ENCODE measurements around the gene FAAH.
A peak's percentile ranks its signal among the peaks of the same experiment; 100 is the strongest.

The FAAH gene

DNA sequence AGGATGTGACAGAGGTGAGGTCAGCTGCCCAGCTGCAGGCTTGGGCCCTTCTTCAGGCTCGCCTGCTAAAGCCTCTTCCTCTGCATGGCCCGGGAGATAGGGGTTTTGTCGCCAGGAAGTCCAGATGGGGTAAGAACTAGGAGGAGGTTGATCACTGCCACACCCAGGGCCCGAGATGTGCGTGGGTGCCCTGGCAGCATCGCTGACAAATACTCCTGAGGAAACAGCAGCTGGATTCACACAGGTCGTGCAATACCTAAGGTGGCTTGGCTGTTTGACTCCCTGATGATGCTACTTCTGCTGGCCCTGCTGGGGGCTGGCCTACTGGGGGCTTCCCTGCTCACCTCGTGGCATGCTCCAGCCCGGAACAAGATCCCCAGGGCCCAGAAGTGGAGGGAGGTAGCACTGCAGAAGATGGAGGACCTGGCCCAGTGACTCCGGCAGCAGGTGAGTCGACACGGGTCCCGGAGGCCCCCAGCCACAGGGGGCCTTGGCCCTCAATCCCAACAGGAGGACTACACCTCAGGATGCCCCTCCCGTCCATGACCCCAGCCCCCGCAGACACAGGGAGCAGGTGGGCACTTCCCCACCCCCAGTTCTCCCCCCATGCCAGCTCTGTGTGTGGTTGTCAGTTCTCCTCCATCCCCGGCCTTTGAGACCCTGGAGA lies 29.6 kb downstream of the FAAH start:
- no peak for DNase-seq

DNA sequence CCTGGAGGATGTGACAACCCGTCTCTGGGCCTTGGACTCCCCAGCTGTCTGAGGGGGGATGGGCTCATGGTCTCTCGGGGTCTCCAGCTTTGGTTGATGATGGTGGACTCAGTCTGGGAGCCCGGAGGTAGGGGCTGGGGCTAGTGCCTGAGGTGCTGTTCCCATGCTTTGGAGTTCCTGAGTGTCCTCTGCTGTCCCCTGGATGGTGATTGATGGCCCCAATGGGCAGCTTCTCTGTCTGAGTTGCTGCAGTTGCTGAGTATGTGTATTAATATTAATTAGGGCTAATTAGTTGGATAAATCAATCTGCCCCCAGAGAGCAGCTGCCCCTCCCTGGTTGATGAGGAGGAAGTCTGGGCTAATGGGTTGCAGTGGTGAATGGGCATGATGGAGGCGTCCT lies 30.6 kb downstream of the FAAH start:
- no peak for DNase-seq

DNA sequence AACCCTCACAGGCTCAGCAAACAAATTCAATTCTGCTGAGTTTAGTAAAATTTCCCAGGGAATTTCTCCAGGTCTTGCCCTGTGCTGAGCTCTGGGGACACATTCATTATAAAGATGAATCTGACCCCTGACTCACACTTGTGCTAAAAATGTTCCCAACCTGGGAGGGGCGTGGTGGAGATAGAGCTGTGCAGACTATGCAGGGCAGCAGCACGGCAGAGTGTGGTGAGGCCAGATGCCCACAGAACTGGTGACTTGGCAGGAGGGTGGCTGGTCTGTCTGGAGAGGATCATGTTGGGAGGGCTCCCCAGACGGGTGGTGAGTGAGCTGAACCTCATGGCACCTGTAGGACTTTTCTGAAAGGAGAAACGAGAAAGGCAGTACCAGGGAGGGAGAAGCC lies 31.6 kb downstream of the FAAH start:
- no peak for DNase-seq

DNA sequence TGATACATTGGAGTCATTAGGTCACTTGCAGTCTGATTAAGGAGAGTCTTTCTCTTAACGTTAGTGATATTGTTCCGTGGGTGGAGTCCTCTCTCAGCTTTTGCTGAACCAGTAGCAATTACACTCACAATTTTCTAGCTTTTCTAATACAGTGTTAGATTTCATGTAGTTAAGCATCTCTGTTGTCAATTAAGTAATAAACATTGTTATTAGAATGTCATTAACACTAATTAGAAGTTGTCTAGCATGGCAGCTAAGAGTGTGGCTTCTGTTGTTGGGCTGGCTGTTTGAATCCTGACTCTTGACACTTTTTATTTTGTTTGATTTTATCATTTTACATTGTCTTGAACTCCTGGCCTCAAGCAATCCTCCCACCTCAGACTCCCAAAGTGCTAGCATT lies 33.4 kb downstream of the FAAH start:
- DNase-seq = no peak

DNA sequence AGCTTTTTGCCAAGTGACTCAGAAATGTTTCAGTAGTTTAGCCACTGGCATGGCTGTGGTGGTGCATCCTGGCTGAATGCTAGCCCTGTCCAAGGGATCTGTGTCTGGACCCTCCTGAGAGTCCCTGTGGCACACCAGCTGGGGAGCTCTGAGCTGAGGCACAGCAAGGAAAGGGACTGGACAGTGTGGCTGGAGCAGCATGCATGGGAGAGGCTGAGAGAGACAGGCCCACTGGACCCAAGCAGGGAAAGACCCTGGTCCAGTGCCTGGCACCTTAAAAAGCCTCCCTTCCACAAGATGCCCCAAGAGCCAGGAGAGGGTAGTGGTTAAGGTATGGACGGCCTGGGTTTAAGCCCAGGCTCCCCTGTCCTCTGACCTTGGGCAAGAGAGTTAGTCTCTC lies 35.3 kb downstream of the FAAH start:
- no peak for DNase-seq

DNA sequence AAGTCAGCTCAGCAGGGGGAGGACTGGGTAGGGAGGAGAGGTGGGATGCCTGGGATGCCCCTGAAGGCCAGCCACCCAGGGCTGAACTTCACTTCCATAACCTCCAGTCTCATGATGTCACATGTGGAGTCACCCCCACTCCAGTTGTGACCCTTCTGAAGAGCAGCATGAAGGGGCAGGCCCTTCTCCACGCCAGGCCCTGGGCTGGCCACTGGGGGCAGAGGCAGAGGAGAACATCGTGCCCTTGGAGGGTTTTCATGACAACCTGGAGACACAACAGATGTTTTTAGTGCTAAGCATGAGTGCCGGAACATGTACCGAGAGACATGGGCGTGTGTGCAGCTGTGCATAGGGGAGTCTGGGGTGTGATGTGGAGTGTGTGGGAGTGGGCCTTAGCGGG lies 37.6 kb downstream of the FAAH start:
- DNase-seq = no peak

DNA sequence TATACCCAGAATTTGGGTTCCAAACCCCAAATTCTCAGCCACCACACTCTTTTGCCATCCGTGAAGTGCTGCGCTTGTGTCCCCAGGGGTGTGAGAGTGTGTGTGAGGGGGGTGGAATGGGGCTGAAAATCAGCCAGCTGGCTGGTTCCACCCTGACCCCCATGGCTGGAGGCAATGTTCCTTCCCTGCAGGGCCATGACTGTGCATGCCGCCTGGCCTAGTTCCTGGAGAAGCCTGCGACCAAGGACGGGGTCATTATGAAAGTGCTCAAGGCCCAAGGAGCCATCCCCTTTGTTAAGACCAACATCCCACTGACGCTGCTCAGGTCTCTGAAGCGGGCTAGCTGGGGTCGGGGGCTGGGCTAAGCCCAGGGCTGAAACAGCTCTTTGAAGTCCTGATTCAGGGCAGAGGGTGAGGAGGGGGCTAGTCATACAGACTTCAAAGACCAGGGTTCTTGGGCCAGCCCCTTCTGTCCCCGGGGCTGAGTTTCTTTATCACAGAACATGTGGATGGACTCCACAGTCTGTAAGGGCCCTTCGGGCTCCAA lies 38.7 kb downstream of the FAAH start:
- no peak for DNase-seq

DNA sequence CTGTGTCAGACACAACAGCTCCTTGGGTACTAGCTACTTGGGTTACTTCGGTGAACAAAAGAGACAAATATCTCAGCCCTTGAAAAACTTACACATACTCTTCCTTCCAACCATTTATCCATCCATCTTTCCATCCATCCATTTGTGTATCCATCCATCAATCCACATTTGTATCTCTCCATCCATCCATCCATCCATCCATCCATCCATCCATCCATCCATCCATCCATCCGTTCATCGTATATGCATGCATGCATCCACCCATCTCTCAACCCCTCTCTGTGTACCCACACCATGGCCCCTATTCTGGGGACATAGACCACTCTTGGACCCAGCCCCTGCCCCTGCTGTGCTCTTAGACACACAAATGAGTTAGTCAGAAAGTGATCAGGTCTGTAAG lies 40.2 kb downstream of the FAAH start:
- no peak for DNase-seq

DNA sequence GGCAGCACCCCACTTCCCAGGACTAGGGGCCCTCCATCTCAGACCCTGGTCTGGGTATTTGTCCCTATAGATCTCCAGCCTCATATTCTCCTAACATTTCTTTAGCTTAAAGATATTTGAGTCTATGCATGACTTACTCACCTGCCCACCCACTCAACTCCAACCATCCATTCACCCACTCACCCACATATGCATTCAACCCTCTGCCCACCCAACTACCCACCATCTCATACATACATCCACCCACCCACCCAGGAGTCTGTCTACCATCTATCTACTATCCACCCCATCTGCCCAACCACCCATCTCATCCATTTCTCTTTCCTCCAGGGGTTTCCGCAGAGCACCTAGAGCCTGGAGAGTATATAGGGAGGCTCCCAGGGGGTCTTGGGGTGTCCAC lies 42.7 kb downstream of the FAAH start:
- DNase-seq = no peak

DNA sequence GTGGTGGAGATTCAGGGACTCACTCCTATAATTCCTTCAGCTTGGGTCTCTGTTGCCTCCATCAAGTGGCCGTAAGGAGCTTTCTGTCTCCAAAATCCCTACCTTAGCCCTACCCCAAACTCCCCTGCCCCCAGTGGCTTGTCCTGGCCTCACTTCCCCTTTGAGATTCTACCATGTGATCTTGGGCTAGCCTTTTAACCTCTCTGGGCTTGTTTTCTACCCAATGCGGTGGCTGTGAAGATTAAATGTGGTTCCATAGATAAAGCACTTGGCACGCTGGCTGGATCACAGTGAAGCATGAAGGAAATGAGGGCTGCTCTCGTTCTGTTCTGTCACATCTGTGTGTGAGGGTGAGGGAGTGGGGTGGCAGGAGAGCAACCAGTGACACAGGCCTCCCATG lies 43.6 kb downstream of the FAAH start:
- no peak for DNase-seq

DNA sequence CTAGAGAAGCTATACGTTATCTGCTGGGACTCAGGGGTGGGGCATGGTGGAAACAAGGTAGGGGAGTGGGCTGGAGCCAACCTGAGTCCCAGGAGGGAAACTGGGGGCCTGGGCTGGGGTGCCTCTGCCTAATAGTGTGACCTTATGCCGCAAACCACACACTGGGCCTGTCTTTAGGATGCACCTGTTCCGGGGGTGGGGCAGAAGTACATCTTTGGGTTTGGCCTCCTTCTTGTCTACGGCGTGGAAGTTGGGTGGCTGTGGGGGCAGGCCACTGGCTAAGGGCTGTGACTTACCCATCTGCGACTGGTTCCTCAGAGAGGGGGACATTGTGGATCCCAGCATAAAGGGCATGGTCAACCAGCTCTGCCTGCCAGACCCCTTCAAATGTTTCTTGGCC lies 44.2 kb downstream of the FAAH start:
- no peak for DNase-seq

DNA sequence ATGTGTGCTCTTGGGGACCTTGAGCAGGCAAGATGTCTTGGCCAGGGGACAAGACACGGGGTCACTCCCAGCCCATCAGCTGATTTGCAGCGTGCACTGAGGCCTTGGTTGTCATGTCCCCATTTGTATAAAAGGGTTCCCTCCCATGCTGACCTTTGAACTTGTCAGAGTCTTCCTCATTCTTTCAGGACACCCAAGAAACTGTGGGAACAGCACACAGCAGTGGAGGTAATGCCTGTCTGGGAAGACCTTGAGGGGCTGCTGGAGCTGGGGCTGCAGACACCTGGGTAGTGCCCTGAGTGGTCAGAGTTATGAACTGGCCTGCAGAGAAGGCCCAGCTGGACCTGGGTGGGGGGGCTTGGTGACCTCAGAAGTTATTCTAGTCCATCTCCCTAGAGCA lies 46.4 kb downstream of the FAAH start:
- no peak for DNase-seq

DNA sequence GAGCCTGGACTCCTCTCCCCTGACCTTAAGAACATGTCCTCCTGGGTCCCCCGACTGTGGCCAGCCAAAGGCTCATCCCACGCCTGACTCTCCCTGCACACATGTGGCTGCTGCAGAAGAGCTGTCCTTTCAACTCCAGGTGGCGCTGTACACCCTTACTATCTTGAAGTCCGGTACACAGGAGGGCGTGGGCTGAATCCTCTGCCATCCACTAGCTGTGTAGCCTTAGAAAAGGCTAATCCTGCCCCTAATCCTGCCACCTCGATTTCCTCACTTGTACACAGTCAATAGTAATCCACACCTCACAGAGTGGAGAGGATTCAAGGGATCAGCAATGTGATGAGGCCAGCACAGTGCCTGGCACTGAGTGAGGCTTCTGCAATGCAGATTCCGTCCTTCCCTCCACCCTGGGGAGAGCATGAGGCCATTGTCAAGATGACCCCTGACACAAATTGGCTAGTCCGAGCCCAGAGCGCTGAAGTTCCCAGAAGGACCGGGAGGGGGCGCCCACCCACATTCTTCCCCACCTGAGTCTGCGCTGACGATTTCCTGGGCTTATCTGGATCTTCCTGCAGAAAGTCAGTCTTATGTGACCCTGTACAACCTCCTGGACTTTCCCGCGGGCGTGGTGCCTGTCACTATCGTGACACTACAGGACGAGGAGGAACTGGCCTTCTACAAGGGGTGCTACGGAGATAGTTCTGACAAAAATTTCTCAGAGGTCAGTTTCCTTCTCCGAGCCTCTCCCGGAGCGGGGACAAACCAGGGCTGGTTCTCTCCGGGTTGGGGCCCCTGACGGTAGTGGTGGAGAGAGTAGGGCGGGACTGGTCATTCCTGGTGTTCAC lies 48.4 kb downstream of the FAAH start:
- DNase-seq = peak; percentile 46

DNA sequence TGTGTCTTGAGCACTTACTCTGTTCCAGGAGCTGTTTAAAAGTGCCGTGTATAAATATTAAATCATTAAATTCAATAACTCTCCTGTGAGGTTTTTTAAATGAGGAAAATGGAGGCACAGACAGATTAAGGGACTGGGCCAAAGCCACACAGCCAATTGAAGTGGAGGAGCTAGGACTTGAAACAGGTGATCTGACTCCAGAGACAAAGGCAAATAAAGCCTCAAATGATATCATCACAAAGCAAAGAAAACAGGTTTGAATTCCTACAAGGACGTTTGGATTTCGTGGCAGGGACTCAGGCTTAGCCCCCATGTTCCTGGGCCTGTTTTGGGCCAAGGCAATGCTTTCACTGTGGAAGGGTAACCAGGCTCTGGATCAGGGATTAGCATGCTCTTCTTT lies 50.3 kb downstream of the FAAH start:
- DNase-seq = no peak

DNA sequence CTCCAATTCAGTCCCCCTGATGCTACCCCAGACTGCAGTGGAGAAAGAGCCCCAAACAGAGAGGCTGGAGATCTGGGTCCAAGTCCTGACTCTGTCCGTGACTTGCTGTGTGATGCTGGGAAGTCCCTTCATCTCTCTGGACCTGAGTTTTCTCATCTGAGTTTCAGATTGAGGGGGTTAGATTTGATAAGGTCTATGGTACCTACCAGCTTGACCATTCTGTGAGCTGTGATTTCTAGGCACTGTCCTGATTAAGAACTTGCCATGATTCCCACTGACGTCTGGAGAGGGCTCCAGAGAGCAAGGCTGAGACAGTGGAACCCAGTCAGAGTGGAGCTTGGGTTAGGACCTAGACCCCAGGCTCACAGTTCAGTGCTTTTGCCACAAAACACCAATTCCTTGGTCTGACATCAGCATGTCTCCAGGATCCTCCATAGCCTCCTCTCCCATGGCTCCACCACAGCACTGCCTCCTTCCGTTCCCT lies 51.7 kb downstream of the FAAH start:
- no peak for DNase-seq

DNA sequence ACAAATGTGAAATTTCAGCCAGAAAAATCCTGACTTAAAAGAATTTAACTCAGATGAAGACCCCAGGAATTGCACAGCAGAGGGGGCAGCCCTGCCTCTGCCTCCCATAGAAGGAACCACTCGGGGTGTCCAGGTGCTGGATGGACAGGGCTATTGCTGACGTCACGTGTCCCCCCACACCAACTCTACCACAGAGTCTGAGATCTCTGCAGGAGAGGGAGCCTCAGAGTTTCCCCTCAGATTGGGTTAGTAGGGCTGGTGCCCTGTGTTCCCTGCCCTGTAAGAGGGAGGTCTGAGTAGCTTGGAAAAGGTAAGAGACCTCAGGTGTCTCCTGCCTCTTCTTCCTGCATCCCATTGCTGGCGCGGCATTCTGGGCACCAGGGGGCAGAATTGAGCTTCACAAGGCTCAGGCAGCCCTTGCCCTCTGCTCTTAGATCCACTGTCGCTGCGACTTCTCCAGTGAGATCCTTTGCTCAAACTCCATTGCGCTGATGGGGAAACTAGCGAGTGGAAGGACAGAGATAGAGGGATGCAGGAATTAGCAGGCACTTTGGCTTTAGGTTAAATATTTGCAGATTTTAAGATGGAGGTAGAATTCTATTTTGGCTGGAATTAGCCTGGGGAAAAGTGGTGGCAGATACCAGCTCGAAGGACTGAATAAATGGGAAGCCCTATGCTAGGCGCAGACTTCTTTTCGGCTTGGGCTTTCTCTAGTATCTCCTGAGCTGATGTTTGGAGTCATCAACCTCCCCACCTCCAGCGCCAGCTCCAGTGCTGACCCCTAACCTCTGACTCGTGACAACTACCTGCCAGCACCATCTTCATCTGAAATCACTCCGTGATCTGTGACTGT lies 52.8 kb downstream of the FAAH start:
- DNase-seq = peak; percentile 56

DNA sequence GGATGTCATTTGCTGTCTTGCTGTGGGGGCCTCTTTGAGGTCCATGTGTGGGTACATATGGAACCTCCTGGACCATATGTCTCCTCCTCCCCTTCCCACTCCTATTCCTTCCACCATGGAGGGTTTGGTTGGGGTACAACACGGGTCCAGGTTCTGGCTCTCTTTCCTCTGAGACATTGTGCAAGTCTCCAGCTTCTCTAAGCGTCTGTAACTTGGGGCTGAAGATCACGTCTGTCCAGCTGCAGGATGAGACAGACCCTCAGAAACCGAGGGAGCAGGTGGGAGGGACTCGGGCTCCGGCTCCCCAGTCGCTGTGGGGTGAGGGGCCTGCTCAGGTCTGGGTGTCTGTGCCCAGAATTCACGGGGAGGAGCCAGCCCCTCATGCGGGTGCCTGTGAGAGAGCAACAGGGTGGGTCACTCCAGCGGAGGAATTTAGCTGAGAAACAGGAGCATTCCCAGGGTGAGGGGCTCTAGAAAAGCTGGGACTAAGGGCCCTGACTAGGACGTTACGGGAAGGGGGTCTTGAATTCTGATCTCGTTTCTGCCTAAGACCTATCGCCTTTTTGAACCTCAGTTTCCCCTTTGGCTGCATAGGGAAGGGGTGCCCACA lies 53.5 kb downstream of the FAAH start:
- no peak for DNase-seq

DNA sequence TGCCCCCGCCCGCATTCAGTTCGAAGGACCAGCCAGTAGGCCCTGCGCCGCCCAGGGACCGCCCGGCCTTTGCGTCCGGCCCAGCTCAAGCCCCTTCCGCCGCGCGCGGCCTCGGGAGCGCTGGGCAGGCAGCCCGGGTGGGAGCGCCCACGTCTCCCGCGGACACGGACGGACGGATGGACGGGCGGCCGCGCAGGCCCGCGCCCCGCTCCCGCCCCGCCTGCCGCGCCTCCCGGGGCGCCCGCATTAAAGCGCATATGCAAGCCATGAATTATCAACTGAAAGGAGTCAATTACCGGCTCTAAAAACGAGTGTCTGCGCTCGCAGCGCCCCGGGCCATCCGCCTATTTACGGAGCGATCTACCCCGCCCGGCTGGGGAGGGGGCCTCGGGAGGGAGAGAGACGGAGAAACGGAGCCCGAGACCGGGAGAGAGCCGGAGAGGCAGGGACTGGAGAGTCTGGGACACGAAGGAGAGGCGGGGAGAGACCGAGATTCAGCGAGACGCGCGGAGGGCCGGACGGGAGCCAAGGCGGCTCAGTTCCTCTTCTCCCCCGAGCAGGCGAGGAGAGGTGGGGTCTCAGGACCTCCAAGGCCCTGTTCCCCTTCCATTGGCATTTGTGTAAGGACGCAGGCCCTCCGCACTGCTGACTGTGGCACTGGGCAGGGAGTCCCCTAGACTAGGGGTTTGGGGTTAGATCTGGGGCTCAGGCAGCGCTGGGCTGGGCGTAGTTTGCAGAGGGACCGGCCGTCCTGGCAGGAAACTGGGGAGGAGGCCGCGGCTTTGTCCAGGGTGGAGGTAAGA lies 54.2 kb downstream of the FAAH start:
- no peak for DNase-seq

DNA sequence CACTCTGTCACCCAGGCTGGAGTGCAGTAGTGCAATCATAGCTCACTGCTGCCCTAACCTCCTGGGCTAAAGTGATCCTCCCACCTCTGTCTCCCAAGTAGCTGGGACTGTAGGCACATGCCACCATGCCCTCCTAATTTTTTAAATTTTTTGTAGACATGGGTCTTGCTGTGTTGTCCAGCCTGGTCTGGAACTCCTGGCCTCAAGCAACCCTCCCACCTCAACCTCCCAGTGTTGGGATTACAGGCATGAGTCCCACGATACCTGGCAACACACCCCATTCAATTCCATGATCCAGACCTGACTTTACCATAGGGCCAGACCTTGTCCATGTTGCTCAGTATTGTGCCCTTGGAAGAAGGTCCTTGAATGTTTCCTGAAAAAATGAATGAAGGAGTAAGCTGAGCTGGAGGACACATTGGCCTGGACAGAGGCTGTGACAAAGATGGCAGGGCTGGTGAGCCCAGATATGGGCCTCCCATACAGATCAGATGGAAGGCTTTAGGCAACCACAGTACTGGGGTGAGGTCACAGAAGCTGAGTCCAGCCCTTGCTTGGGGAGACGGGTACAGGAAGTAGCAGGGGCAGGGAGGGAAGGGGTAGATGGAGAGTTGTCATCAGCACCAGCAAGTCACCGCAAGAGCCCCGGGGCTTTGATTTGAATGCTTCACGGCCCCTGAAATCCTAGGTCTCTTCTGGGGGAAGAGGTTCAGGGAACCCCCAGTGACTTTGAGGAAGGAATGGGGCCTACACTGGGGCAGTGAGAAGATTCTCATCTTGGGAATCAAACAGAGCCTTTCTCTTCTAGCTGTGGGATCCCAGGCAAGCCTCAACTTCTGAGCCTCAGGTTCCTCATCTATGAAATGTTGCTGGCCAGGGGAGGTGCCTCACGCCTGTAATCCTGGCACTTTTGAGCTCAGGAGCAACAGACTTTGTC lies 55.4 kb downstream of the FAAH start:
- DNase-seq = no peak

DNA sequence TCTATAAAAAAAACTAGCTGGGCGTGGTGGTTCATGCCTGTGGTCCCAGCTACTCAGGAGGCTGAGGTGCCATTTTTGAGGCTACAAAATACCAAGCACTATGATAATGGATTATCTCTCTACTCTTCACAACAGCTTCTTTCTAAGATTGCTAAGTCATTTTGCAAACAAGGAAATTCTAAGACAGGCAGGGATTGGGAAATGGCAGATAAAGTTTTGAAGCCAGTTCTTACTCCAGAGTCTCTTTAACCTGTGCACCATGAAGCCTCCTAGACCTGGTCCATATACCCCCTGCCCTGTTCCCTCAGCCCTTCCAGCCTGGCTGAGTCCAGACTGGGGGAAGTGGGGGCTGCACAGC lies 56.0 kb downstream of the FAAH start:
- no peak for DNase-seq

Measured in activated effector memory CD4-positive, alpha-beta T cell treated with Interleukin-2 at 50 U/mL for 16 hours (primary cell).